ENCODE data around the gene GPR42. TPM values are rescaled to one million over a fixed set of nuclear protein-coding genes. Genes with fewer than 3 reads are reported as not detected.

Gene GPR42
- total and polyA plus RNA-seq, 2 donors (not counting 1 experiment from before 2014, with no cell fraction given), result 0.10 TPM; not detected in 1

- POLR2A ChIA-PET, result interaction anchor here (2.6 kb wide), 1 partner anchor 27 kb away, joined by 8 read pairs; no protein-coding TSS in a partner anchor
- 100% methylated on average over 4 of the region's 9 CpGs for WGBS (ENCODE audit: insufficient coverage)
- Histone ChIP-seq H3K4me3 (ENCODE audit: control extremely low read depth in 1 of 5, extremely low read depth in 1 of 5, insufficient read depth in 1 of 5, low read depth in 2 of 5, low read length in 4 of 5) (no peak overlapping the region), H3K27ac (ENCODE audit: low read length in 2 of 2) (peak overlapping the region; percentile 94 to 97), H3K79me2 (ENCODE audit: control insufficient read depth, insufficient read depth, low read length) (peaks cover 36% of the 10 kb centered on the region), H3K4me2 (replicated peaks; ENCODE audit: low read depth, low read length, poor library complexity, severe bottlenecking) (no peak overlapping the region), H3K36me3 (replicated peaks in 1 of 2; ENCODE audit: control extremely low read depth in 1 of 2, control insufficient read depth in 1 of 2, extremely low read depth in 1 of 2, insufficient read depth in 2 of 2, low read length in 1 of 2) (no peaks in the 10 kb centered on the region), H3K4me1 (ENCODE audit: control insufficient read depth in 2 of 2, insufficient read depth in 2 of 2, low read length in 2 of 2) (peaks cover 90 to 91% of the 10 kb centered on the region in 2 donors), H3K9ac (ENCODE audit: low read length) (no peak overlapping the region), H2AFZ (ENCODE audit: insufficient read depth, low read depth, low read length, poor library complexity, severe bottlenecking) (no peak overlapping the region), H3K27me3 (replicated peaks in 1 of 4; ENCODE audit: control extremely low read depth in 1 of 4, control insufficient read depth in 3 of 4, insufficient read depth in 4 of 4, low read length in 3 of 4) (no peaks in the 10 kb centered on the region), H4K20me1 (ENCODE audit: control insufficient read depth, insufficient read depth, low read length, poor library complexity, severe bottlenecking) (no peaks in the 10 kb centered on the region), H3K9me3 (ENCODE audit: control extremely low read depth in 1 of 3, control insufficient read depth in 2 of 3, insufficient read depth in 1 of 3, low read length in 2 of 3) (peaks cover 0 to 3% (median 0%) of the 10 kb centered on the region in 3 donors)
- Mint-ChIP-seq H3K4me3 (peak overlapping the region; percentile 18), H3K27me3 (no peaks in the 10 kb centered on the region), H3K9me3 (ENCODE audit: insufficient read depth) (no peaks in the 10 kb centered on the region), H3K27ac (peak overlapping the region; percentile 84), H3K4me1 (peaks cover 80% of the 10 kb centered on the region)
- no peak for DNase-seq
- intact Hi-C loops (cut with micrococcal nuclease), result loop anchor here (5.0 to 10.0 kb wide), 3 partner anchors 40 to 177 kb away; partner anchors contain the start of genes FXYD7 and HAMP
- CTCF ChIA-PET, result interaction anchor here (2.4 to 5.0 kb wide), 2 partner anchors 10 to 173 kb away, joined by 7 to 26 read pairs; no protein-coding TSS in a partner anchor
- TF ChIP-seq CTCF (IDR thresholded peaks at IDR 0.05), result no peak
- no peak for TF ChIP-seq EZH2 (IDR thresholded peaks at IDR 0.05; ENCODE audit: borderline replicate concordance, insufficient read depth, low read depth, low read length, poor library complexity, severe bottlenecking)
- no peak for ATAC-seq (ENCODE audit: low read depth)
Measured at GRCh38 chr19:35322014-35322413, 48.9 kb upstream of the GPR42 start.

GRCh38 chr19:35327642-35328041 lies 43.2 kb upstream of the GPR42 start:
- Histone ChIP-seq H2AFZ (ENCODE audit: insufficient read depth, low read depth, low read length, poor library complexity, severe bottlenecking) (no peak overlapping the region), H3K4me3 (ENCODE audit: control extremely low read depth in 1 of 5, extremely low read depth in 1 of 5, insufficient read depth in 1 of 5, low read depth in 2 of 5, low read length in 4 of 5) (no peak overlapping the region), H3K36me3 (replicated peaks in 1 of 2; ENCODE audit: control extremely low read depth in 1 of 2, control insufficient read depth in 1 of 2, extremely low read depth in 1 of 2, insufficient read depth in 2 of 2, low read length in 1 of 2) (peaks cover 0 to 23% of the 10 kb centered on the region in 2 experiments), H3K27ac (ENCODE audit: low read length in 2 of 2) (peak overlapping the region in 1 of 2 donors; percentile 79), H3K79me2 (ENCODE audit: control insufficient read depth, insufficient read depth, low read length) (peaks cover 75% of the 10 kb centered on the region), H3K27me3 (replicated peaks in 1 of 4; ENCODE audit: control extremely low read depth in 1 of 4, control insufficient read depth in 3 of 4, insufficient read depth in 4 of 4, low read length in 3 of 4) (no peaks in the 10 kb centered on the region), H3K9me3 (ENCODE audit: control extremely low read depth in 1 of 3, control insufficient read depth in 2 of 3, insufficient read depth in 1 of 3, low read length in 2 of 3) (no peaks in the 10 kb centered on the region), H3K4me2 (replicated peaks; ENCODE audit: low read depth, low read length, poor library complexity, severe bottlenecking) (peak overlapping the region; percentile 87), H3K9ac (ENCODE audit: low read length) (no peak overlapping the region), H3K4me1 (ENCODE audit: control insufficient read depth in 2 of 2, insufficient read depth in 2 of 2, low read length in 2 of 2) (peaks cover 60 to 77% of the 10 kb centered on the region in 2 donors), H4K20me1 (ENCODE audit: control insufficient read depth, insufficient read depth, low read length, poor library complexity, severe bottlenecking) (peaks cover 28% of the 10 kb centered on the region)
- no peak for ATAC-seq (ENCODE audit: low read depth)
- intact Hi-C loops (cut with micrococcal nuclease), result loop anchor here (10.0 kb wide), 1 partner anchor 183 kb away; the partner anchor contains the start of gene FXYD7
- peak overlapping the region; percentile 40 for H3K4me3 Mint-ChIP-seq
- POLR2A ChIA-PET, result interaction anchor here (0.7 to 7.6 kb wide), 5 partner anchors 10 to 184 kb away, joined by 3 to 106 read pairs (median 4); partner anchors contain the start of gene FFAR1
- TF ChIP-seq CTCF (IDR thresholded peaks at IDR 0.05) (no peak), EZH2 (IDR thresholded peaks at IDR 0.05; ENCODE audit: borderline replicate concordance, insufficient read depth, low read depth, low read length, poor library complexity, severe bottlenecking) (no peak)
- H3K27me3 Mint-ChIP-seq, result no peaks in the 10 kb centered on the region
- H3K9me3 Mint-ChIP-seq (ENCODE audit: insufficient read depth), result no peaks in the 10 kb centered on the region
- H3K4me1 Mint-ChIP-seq, result peaks cover 69% of the 10 kb centered on the region
- DNase-seq, result no peak
- WGBS (ENCODE audit: insufficient coverage), result no CpG with 5 or more reads among the region's 4 CpGs
- H3K27ac Mint-ChIP-seq, result peak overlapping the region; percentile 76
- CTCF ChIA-PET, result interaction anchor here (0.6 to 1.6 kb wide), 7 partner anchors 8 to 185 kb away, joined by 3 to 6 read pairs (median 4); no protein-coding TSS in a partner anchor

Measured in B cell (primary cell).